Adrenal gland (tissue), 5 donors: ENCODE data around the gene MED27.

Source experiments
- CTCF ChIP-seq, 6 experiments: fragments of 450-650 bp in 4 of 6; fragments of 200-600 bp in 2 of 6; sonication (generic) in 1 of 6; IDR thresholded peaks; 1 replicate in 5 of 6; 2 replicates in 1 of 6; pipeline versions ENCODE4 v1.5.1 to v1.8.0; 2016 to 2021; ENCODE audit warnings: antibody characterized with exemption in 6 of 6, mild to moderate bottlenecking in 2 of 6, moderate library complexity in 1 of 6
- POLR2A ChIP-seq, 2 donors: fragments of 450-650 bp; IDR thresholded peaks; one replicate each; pipeline ENCODE4 v1.6.1; 2017; ENCODE audit warnings: antibody characterized with exemption in 2 of 2, mild to moderate bottlenecking in 2 of 2, moderate library complexity in 1 of 2
- donor health status: DM: no; HTN: no; CAD: no.

GRCh38 chr9:131872006-131872405 is 207.7 kb downstream of the MED27 start:
- TF ChIP-seq CTCF (IDR thresholded peaks at IDR 0.05) (peak in 2 of 6 experiments; percentile 6 to 19), POLR2A (IDR thresholded peaks at IDR 0.05) (no peak)
